Fibroblast of lung (primary cell): Measurements from ENCODE around the gene LDAH. TPM values are rescaled to one million over a fixed set of nuclear protein-coding genes. Genes with fewer than 3 reads are reported as not detected.

Experiments used
- DNase-seq, 2 donors: peaks; one replicate each; pipeline versions ENCODE4 v3.0.0 to v3.0.0-alpha.2; 2010; ENCODE audit warnings: low read depth in 2 of 2
- H2AFZ ChIP-seq: 2 replicates; pipeline ENCODE4 v1.5.1; 2012; ENCODE audit warnings: low read length, control low read depth, inconsistent platforms
- H3K27ac ChIP-seq: 2 replicates; pipeline ENCODE4 v1.5.1; 2011; ENCODE audit warnings: low read length, control low read depth; ENCODE audit not compliant: insufficient read depth
- H3K27me3 ChIP-seq: 2 replicates; pipeline ENCODE4 v1.5.1; 2011; ENCODE audit warnings: mild to moderate bottlenecking, low read length; ENCODE audit not compliant: control insufficient read depth, insufficient read depth
- H3K36me3 ChIP-seq: 2 replicates; pipeline ENCODE4 v1.5.1; 2011; ENCODE audit warnings: low read length; ENCODE audit not compliant: control insufficient read depth, insufficient read depth
- H3K4me1 ChIP-seq: 2 replicates; pipeline ENCODE4 v1.5.1; 2011; ENCODE audit warnings: low read length; ENCODE audit not compliant: control insufficient read depth, insufficient read depth; ENCODE audit errors: extremely low read depth
- H3K4me2 ChIP-seq: 2 replicates; pipeline ENCODE4 v1.5.1; 2011; ENCODE audit warnings: low read length, control low read depth; ENCODE audit not compliant: insufficient read depth; ENCODE audit errors: extremely low read depth
- H3K4me3 ChIP-seq, 4 experiments: fragments of 200-600 bp in 1 of 4; sonication (generic) in 1 of 4; replicated peaks in 1 of 4; 2 replicates each; pipeline ENCODE4 v1.5.1; 2011 to 2016; ENCODE audit warnings: low read length in 4 of 4, low read depth in 3 of 4, mild to moderate bottlenecking in 3 of 4, control low read depth in 2 of 4, inconsistent platforms in 1 of 4, mixed read lengths in 1 of 4; ENCODE audit not compliant: insufficient read depth in 1 of 4; ENCODE audit errors: control extremely low read depth in 1 of 4
- H3K79me2 ChIP-seq: 2 replicates; pipeline ENCODE4 v1.5.1; 2012; ENCODE audit warnings: mild to moderate bottlenecking, low read length, inconsistent platforms; ENCODE audit not compliant: control insufficient read depth, insufficient read depth
- H3K9ac ChIP-seq: 2 replicates; pipeline ENCODE4 v1.5.1; 2011; ENCODE audit warnings: mild to moderate bottlenecking, low read length, control low read depth; ENCODE audit not compliant: insufficient read depth
- H3K9me3 ChIP-seq: 2 replicates; pipeline ENCODE4 v1.5.1; 2012; ENCODE audit warnings: low read depth, low read length; ENCODE audit not compliant: control insufficient read depth, insufficient read depth
- H4K20me1 ChIP-seq: 2 replicates; pipeline ENCODE4 v1.5.1; 2011; ENCODE audit warnings: low read length; ENCODE audit not compliant: control insufficient read depth, insufficient read depth; ENCODE audit errors: extremely low read depth
- EZH2 ChIP-seq: IDR thresholded peaks from 2 replicates; pipeline ENCODE4 v1.5.1; 2012; ENCODE audit warnings: low read length, control low read depth, mild to moderate bottlenecking; ENCODE audit errors: missing control alignments
- polyA plus RNA-seq, 2 donors: library from polyadenylated mRNA; depleted of rRNA in 1 of 2; stranded (reverse) in 1 of 2; unstranded in 1 of 2; fragments of >200 nt; gene quantifications; 2 replicates each; pipeline ENCODE4 v1.2.1, GENCODE V29; 2011 to 2012; ENCODE audit warnings: missing spikeins in 1 of 2
- total RNA-seq: library from RNA; depleted of rRNA; stranded (reverse); fragments of >200 nt; gene quantifications from 2 replicates; pipeline ENCODE4 v1.2.1, GENCODE V29; 2014
- TF ChIP-seq, protein P1 (sequence below), 2 donors: IDR thresholded peaks in 1 of 2; conservative IDR thresholded peaks in 1 of 2; 1 replicate in 1 of 2; 2 replicates in 1 of 2; pipeline ENCODE4 v1.5.1; 2011 to 2012; ENCODE audit warnings: low read length in 2 of 2, control low read depth in 1 of 2, inconsistent platforms in 1 of 2, low read depth in 1 of 2, mild to moderate bottlenecking in 1 of 2

The LDAH gene
- total and polyA plus RNA-seq, 2 donors (not counting 1 experiment from before 2014, with no cell fraction given), result 20.5 to 22.8 TPM

DNA sequence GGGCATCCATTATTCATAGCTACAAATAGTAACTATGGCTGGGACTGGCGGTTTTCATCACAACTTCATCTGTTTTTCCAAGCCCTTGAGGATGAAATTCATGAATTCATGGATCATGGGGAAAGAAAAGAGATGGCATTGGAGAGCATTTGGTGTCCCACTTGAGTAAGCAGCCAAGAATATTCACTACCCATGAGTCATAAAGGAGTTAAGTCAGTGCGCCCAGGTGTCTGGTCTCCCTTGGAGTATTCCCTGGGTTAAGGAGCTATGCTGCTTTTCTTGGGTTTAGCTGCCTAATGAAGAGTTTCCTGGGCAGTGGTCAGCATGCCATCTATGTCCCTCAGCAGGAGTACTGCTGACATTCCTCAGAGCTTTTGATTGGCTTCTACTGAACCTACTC, 21.3 kb upstream of the LDAH start:
- H3K4me2 ChIP-seq, result no peak overlapping the region
- no peak overlapping the region for H2AFZ ChIP-seq
- TF ChIP-seq, protein P1, sequence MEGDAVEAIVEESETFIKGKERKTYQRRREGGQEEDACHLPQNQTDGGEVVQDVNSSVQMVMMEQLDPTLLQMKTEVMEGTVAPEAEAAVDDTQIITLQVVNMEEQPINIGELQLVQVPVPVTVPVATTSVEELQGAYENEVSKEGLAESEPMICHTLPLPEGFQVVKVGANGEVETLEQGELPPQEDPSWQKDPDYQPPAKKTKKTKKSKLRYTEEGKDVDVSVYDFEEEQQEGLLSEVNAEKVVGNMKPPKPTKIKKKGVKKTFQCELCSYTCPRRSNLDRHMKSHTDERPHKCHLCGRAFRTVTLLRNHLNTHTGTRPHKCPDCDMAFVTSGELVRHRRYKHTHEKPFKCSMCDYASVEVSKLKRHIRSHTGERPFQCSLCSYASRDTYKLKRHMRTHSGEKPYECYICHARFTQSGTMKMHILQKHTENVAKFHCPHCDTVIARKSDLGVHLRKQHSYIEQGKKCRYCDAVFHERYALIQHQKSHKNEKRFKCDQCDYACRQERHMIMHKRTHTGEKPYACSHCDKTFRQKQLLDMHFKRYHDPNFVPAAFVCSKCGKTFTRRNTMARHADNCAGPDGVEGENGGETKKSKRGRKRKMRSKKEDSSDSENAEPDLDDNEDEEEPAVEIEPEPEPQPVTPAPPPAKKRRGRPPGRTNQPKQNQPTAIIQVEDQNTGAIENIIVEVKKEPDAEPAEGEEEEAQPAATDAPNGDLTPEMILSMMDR (conservative IDR thresholded peaks at IDR 0.05 in 1 of 2, IDR thresholded peaks at IDR 0.05 in 1 of 2; ENCODE audit: low read depth in 1 of 2, low read length in 2 of 2), result no peak
- no peak for TF ChIP-seq EZH2
- H3K79me2 ChIP-seq, result no peaks in the 10 kb centered on the region
- H4K20me1 ChIP-seq, result no peaks in the 10 kb centered on the region
- H3K4me3 ChIP-seq, result no peak overlapping the region
- DNase-seq, result no peak
- no peak overlapping the region for H3K9ac ChIP-seq
- no peak overlapping the region for H3K27ac ChIP-seq
- no peaks in the 10 kb centered on the region for H3K27me3 ChIP-seq
- H3K9me3 ChIP-seq, result no peaks in the 10 kb centered on the region
- H3K36me3 ChIP-seq, result no peaks in the 10 kb centered on the region
- no peaks in the 10 kb centered on the region for H3K4me1 ChIP-seq

DNA sequence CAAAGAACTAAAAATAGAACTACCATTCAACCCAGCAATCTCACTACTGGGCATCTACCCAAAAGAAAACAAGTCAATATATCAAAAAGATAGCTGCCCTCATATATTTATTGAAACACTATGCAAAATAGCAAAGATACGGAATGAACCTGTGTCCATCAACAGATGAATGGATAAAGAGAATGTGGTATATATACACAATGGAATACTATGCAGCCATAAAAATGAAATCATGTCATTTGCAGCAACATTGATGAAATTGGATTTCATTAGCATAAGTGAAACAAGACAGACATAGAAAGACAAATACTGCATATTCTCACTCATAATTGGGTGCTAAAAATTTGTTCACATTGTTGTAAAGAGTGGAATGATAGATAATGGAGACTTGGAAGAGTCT, 16.2 kb upstream of the LDAH start:
- Histone ChIP-seq H3K27ac (no peak overlapping the region), H3K4me2 (no peak overlapping the region), H3K79me2 (no peaks in the 10 kb centered on the region), H3K9ac (no peak overlapping the region), H3K4me3 (no peak overlapping the region), H3K4me1 (no peaks in the 10 kb centered on the region), H2AFZ (no peak overlapping the region), H3K27me3 (no peaks in the 10 kb centered on the region), H3K9me3 (no peaks in the 10 kb centered on the region), H4K20me1 (no peaks in the 10 kb centered on the region), H3K36me3 (no peaks in the 10 kb centered on the region)
- DNase-seq, result no peak
- no peak for TF ChIP-seq EZH2
- TF ChIP-seq, protein P1 (conservative IDR thresholded peaks at IDR 0.05 in 1 of 2, IDR thresholded peaks at IDR 0.05 in 1 of 2; ENCODE audit: low read depth in 1 of 2, low read length in 2 of 2), result no peak

DNA sequence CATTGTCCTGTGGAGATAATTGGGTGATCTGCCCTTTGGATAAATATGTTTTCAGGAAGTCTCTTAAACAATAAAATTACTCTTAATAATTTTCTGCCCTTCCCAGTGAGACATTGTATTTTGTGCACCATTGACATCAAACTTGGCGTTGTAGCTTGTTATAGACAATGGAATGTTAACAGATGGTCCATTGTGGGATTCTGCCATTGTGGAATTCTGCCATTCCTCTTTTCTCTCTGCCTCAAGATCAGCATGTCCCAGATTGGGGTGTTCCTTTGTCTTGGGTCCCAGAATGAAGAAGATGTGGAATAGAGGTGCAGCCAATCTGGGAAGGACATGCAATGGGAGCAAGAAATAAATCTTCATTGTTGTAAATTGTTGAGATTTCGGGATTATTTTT, 15.1 kb upstream of the LDAH start:
- H4K20me1 ChIP-seq, result no peaks in the 10 kb centered on the region
- H3K9me3 ChIP-seq, result no peaks in the 10 kb centered on the region
- DNase-seq, result no peak
- H3K4me2 ChIP-seq, result no peak overlapping the region
- H3K27ac ChIP-seq, result no peak overlapping the region
- no peak for TF ChIP-seq EZH2
- TF ChIP-seq, protein P1 (conservative IDR thresholded peaks at IDR 0.05 in 1 of 2, IDR thresholded peaks at IDR 0.05 in 1 of 2; ENCODE audit: low read depth in 1 of 2, low read length in 2 of 2), result no peak
- no peaks in the 10 kb centered on the region for H3K36me3 ChIP-seq
- H3K9ac ChIP-seq, result no peak overlapping the region
- H3K4me1 ChIP-seq, result no peaks in the 10 kb centered on the region
- H2AFZ ChIP-seq, result no peak overlapping the region
- no peaks in the 10 kb centered on the region for H3K27me3 ChIP-seq
- no peaks in the 10 kb centered on the region for H3K79me2 ChIP-seq
- no peak overlapping the region for H3K4me3 ChIP-seq
